Coronary artery (tissue), 2 donors: Measurements from ENCODE around the gene NKPD1.

ENCODE experiments used
- DNase-seq: peaks from one replicate; pipeline ENCODE4 v3.0.0-alpha.2; 2017; ENCODE audit warnings: low spot score
- H3K27ac ChIP-seq, 2 donors: fragments of 200-600 bp; sonication (generic); one replicate each; pipeline ENCODE4 v1.5.1; 2016 to 2019
- H3K4me3 ChIP-seq: fragments of 200-600 bp; sonication (generic); 2 replicates; pipeline ENCODE4 v1.5.1; 2016; ENCODE audit warnings: mild to moderate bottlenecking, moderate library complexity
- TF ChIP-seq, protein P1 (sequence below): fragments of 200-600 bp; sonication (generic); IDR thresholded peaks from one replicate; pipeline ENCODE4 v1.5.1; 2019; ENCODE audit warnings: antibody characterized with exemption

NKPD1 gene

DNA sequence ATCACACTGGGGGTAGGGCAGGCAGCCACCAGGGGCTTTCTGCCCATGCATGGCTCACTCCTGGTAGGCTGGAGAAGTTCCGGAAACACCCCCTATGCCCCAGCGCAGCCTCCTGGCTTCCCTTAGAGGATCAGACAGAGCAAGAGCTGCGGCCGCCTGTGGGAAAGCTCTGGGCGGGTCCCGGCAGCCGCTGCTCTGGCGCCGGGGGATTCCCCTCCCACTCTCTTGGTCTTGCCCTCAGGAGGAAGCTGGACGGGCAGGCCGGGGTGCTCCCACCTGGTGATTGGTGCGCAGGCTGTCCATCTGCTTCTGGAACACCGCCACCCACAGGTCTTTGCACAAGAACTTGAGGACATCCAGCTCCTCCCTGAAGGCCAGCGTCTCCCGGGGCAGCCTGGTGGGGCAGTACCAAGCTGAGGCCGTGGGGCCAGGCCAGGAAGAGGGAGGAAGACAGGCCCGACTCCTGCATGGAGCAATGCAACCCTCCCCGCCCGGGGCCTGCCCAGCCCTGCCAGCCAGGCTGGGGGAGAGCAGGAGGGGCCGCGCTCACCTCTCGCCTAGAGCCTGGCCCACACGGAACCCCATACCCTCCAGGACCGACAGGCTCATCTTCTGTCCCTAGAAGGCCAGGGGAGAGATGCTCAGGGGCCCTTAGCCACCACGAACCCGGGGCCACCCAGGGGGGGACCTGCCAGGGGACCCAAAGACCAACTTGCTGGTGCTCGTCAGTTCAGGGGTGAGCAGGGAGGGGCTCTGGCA, 4.0 kb upstream of the NKPD1 start:
- TF ChIP-seq, protein P1, sequence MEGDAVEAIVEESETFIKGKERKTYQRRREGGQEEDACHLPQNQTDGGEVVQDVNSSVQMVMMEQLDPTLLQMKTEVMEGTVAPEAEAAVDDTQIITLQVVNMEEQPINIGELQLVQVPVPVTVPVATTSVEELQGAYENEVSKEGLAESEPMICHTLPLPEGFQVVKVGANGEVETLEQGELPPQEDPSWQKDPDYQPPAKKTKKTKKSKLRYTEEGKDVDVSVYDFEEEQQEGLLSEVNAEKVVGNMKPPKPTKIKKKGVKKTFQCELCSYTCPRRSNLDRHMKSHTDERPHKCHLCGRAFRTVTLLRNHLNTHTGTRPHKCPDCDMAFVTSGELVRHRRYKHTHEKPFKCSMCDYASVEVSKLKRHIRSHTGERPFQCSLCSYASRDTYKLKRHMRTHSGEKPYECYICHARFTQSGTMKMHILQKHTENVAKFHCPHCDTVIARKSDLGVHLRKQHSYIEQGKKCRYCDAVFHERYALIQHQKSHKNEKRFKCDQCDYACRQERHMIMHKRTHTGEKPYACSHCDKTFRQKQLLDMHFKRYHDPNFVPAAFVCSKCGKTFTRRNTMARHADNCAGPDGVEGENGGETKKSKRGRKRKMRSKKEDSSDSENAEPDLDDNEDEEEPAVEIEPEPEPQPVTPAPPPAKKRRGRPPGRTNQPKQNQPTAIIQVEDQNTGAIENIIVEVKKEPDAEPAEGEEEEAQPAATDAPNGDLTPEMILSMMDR: no peak
- DNase-seq: no peak
- Histone ChIP-seq H3K4me3 (no peak overlapping the region), H3K27ac (no peak overlapping the region)

DNA sequence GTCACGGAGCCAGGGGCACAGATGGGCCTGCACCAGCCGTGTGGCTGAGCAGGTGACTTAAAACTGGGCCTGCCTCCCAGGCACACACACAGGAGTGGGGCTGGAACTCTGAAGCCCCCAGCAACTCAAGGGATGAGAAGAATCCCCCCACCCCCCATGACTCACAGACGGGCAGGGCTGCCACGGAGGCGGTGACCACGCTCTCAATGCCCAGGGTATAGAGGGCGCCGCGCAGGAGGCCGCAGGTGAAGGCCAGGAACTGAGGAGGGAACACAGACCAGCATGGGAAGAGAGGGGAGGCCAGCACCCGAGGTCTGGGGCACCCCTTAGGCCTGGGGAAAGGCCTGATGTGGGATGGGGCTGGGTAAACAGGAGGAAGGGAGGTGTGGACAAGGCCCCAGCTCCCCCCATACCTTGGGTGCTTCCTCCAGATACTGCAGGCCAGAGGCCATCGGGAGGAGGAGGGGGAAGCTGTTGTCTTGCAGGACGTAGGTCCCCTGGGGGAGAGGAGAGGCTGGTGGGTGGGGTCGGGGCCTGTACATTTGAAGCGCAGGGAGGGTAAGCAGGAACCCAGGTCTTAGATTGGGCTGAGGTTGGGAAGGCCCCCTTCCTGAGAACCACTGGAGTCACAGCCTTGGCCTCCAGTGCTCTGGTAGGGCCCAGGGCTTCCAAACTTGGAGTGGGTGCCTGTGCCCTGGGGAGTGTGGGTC, 3.1 kb upstream of the NKPD1 start:
- Histone ChIP-seq H3K27ac (no peak overlapping the region), H3K4me3 (no peak overlapping the region)
- no peak for DNase-seq
- TF ChIP-seq, protein P1: no peak

DNA sequence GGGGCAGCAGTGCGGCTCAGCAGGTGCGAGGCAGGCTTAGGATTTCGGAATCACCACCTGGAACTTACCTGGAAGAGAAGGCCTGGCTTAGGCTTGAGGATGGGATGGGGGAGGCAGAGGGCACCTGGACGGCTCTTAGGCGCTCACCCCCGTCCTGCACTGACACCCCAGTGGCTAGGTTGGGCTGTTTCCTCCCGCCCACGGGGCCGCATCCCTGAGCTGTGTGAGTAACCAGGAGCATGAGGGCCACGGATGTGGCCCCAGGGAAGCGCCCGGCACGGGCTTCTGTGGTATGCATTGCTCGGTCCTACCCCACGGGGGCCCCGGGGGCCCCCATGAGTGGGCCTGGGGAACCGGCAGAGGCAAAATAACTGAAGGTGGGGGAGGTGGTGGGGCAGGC, 2.4 kb upstream of the NKPD1 start:
- no peak overlapping the region for H3K27ac ChIP-seq
- DNase-seq: no peak
- TF ChIP-seq, protein P1: no peak
- H3K4me3 ChIP-seq: no peak overlapping the region

DNA sequence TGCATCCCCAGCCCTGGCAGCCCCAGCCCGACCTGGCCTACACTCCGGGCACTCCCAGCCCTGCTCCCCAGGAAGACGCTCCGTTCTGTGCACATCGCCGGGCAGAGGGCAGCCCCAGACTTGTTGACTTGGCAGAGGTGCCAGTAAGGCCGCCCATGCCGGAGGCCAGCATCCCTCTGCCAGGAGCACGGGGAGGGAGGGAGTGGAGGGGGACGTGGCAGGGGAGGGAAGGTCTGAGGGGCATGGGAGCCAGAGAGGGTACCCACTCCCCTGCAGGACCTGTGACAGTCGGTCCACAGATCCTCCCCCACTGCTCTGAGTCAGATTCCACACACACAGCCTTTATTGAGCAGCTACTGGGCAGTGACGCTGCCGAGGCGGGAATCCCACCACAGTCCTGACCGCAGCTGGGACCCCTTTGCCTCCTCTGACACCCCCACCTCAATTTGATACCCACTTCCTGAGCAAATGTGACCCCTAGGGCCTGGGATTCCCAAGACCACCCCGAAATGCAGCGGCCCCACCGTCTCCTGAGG, 1.9 kb upstream of the NKPD1 start:
- no peak for DNase-seq
- TF ChIP-seq, protein P1: no peak
- H3K27ac ChIP-seq: no peak overlapping the region
- H3K4me3 ChIP-seq: no peak overlapping the region

DNA sequence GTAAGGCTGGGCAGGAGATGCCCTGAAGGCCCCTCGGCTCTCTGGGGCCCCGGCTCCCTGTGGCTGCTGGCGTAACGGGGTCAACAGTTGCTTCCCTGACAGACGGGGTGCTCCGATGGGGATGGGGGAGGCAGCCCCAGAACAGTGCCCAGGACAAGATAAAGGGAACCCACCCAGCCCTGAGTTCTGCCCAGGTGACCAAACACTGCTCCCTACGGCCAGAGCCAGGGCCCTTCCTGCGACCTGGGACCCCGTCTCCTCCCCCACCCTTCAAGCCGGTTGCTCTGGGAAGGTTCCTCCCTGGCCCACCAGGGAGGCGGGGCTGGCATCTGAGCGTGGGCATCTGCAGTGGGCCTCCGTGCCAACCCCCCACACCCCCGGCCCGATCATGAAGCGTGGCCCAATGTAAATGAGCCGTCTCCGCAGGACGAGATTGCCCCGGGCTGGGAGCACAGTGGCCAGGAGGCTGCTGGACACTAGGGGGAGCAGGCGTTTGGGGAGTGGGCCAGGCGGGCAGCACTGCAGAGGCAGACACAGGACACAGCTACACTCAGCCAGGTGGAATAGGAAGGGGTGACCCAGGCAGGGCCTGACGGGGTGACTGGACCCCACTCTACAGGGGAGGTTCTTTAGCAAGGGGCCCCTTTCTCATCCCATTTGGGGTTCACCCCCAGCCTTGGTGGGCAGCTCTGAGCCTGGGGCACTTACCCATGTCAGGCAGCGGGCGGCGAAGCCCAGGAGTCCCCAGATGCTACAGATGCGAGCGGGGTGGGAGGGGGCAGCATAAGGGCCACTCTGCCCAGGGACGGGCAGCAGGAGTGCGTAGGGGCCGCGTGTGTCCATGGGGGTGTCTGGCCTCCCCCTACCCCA, 1.2 kb upstream of the NKPD1 start:
- Histone ChIP-seq H3K4me3 (no peak overlapping the region), H3K27ac (no peak overlapping the region)
- TF ChIP-seq, protein P1: no peak
- no peak for DNase-seq

DNA sequence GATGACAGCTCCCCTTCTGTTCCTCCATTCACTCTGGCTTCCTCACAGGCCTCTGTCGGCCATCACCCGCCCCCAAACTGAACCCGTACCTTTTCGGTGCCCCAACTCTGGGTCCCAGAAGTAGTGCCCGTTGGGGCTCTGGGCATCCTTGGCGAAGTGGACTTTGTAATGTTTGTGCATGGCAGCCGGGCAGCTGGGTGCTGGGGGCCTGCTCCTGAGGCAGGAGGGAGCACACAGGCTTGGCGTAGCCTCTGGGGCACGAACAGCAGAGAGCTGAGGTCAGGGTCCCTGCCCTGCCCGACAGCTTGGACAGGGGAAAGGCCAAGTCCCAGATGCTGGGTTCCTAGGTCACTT, 834 bp downstream of the NKPD1 start:
- no peak overlapping the region for H3K27ac ChIP-seq
- H3K4me3 ChIP-seq: no peak overlapping the region
- no peak for DNase-seq
- TF ChIP-seq, protein P1: no peak
